CD4-positive, alpha-beta T cell treated with Interferon alpha-2 for 1 hour (primary cell): ENCODE measurements around the gene ZNF672.
"Not testable (repeated sequence)": the region's sequence is repeated elsewhere in the genome, so short reads cannot be mapped to it uniquely, and the experiment has no call there.

Experiments
- DNase-seq, 2 donors: peaks; one replicate each; pipeline ENCODE4 v3.0.0-alpha.2; 2020 to 2022

The ZNF672 gene

GRCh38 chr1:248857201-248857600, 19.2 kb downstream of the ZNF672 start:
- no peak for DNase-seq

DNA sequence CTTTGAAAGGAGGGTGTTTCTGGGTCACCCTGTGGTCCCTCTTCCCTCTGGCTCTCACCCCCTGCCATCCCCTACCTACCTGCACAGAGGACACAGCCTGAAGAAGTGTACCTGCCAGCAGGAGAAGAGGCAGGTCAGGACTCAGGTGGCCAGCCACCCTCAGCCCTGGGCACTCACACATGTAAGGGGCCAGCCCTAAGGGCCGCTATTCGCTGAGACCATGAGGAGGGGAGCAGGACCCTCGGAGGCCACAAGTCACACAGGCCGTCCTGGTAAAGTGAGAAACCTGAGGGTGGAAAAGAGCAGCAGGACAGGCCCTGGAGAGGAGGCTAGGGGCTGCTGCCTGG, 19.7 kb downstream of the ZNF672 start:
- no peak for DNase-seq

DNA sequence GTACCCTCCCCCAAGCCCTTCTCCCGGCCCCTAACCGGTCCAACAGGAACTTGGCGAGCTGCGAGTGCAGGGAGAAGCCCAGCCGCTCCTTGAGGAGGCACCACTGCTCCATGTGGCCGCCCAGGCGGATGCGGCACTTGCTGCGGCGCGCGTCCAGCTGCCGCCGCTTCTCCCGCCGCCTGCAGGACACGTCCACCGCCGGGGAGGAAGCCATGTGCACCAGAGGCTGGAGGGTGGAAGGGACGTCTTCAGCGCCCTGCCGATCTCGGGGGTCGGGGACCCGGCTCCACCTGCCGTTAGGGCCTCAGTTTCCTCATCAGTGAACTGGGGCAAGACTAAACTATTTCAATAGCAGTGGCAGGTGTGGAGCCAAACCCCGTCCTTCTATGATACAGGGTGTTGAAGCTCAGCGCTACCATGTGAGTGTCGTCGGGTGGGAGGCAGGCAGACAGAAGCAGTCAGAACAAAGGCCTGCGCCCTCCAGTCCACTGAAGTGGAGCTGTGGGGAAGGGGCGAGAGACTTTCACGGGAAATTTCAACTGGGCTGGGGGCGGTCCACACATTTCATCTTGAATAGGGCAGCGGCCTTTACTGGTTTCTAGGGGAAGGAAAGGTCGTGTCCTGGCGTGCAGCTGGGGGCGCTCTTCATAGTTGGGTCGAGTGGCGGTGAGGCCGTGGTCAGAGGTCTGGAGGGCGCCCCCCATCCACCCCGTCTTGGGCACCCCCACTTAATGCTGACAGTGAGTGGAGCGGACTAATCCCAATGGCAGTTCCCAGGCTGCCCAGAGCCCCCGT, 20.3 kb downstream of the ZNF672 start:
- DNase-seq, result peak; percentile 28 to 30

DNA sequence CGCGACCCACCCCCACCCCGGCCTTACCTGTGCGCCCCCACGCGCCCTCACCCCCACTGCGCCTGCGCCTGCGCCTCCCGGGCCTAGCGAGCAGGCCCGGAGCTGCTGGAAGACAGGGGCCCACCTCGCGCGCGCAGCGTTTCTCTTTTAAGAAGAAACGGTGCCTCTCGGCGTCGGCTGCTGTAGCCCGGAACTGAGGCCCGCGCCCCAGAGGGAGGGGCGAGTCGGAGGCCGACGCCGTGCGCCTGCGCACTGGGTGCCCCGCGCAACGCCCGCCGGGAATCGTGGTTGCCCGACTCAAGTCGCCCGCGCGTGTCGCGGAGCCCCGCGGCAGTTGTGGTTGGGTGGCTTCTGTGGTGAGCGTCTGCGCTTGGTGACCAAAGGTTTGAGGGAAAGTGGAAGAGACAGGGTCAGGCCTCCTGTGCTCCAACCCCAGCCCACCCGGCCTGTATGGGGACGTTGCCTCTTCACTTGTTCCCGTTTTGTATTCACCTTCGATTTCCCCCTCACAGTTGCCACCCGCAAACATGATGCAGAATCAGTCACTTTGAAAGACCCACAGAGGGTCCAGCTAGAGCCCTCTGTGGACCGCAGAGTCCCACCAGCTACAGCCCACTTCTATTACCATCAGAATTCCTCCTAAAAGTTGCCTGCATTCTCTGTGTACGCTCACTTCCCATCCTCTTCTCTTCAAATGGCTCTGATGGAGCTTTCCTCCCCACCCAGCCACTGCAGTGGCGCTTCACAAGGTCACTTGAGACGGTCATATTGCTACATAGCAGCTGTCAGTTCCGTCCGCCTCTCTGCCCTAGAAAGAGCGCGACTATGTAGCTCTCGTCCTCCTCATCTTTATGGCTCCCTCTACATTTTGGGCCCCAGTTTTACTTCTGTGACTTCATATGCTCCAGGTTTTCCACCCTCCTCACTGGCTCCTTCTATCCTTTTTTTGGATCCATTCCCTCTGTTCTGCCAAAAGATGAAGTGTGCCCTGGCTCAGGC, 21.2 kb downstream of the ZNF672 start, which contains the start of gene ZNF692:
TSS of gene ZNF692 (minus strand) at position 195 of the 999 bp plus-strand sequence. CDS start 776 bp downstream, outside the sequence.
- DNase-seq, result peak; percentile 98

- no peak for DNase-seq
Observed at GRCh38 chr1:248860007-248860406, 22.0 kb downstream of the ZNF672 start.

DNA sequence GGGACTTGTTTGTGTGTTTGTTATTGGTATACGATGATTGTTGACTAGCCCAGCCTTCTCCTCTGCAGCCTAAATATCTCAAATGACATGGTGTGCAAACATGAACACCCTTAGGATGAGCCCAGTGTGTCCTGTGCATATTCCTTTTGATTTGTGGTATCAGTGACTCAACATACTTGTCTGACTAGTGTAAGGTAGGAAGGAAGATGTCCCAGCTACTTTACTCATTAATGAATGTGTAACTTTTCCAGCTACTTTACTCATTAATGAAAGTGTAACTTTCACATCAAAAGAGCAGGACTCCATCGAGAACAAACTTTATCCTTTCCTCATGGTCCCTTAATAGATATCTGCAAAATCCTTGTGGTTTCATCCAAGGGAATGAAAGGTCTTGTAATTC, 23.6 kb downstream of the ZNF672 start:
- DNase-seq, result no peak

DNA sequence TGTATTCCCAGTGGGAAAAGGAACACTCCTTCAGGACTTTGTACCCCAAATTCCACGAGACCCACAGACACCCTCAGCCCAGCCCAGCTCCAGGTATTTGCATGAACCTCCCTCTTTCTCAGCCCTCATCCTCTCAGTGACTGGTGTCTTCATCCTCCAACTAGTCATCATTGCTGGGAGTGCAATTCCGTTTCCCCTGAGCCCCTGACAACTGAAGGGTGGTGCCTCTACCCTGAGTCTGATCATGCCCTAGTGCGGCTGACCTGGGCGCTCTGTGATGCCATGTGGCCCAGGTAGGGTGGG, 24.6 kb downstream of the ZNF672 start:
- DNase-seq, result no peak

- peak; percentile 76 to 84 for DNase-seq
Observed at GRCh38 chr1:248862998-248863881, 25.2 kb downstream of the ZNF672 start.

- no peak for DNase-seq
Observed at GRCh38 chr1:248871837-248872401, 33.9 kb downstream of the ZNF672 start.

DNA sequence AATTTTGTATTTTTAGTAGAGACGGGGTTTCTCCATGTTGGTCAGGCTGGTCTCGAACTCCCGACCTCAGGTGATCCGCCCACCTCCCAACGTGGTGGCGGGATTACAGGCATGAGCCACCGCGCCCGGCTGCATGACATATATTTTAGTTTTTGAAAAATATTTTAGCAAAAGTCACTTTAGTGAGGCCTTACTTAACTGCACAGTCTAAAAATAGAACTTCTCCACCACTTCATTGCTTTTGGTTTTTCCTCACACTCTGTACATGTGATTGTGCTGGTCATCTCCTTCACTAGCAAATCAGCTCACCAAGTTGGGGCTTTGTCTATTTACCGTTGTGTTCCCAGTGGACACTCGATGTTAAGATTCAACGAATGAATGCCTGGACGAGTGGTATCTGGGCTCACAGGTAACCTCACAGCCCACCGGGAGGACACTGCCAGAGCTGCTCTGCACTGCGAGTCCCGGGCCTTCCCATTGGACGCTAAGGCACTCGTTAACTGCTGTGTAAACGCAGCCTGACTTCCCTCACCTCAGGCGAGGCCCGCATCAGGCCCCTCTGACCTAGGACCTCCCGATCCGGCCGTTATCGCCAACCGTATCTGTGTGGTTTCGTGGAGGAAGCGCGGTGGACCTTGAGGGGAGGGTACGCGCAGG, 34.9 kb downstream of the ZNF672 start:
- peak; percentile 29 to 54 for DNase-seq

DNA sequence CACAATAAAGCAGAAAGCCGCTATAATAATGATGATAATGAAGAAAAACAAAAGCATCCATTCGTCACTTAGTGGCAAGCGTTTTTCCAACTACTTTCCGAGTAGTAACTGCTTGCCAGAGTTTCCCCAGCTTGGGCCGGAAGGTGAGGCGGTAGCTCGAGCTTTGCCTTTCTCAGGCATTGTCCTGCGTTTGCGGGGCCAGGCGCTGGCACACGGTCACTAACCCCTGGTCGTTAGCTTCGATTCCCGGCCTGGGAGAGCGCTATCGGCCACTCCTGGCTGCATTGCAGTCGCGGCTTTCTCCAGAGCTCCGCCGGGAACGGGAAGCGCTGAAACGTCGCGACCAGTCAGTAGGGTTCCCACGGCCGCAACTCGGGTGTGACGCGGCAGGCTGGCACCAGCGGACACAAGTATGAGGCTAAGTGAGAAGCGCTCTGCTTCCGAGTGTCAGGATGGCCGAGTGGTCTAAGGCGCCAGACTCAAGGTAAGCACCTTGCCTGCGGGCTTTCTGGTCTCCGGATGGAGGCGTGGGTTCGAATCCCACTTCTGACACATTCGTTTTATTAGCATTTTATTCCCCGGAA, 35.5 kb downstream of the ZNF672 start:
- peak; percentile 94 for DNase-seq

DNA sequence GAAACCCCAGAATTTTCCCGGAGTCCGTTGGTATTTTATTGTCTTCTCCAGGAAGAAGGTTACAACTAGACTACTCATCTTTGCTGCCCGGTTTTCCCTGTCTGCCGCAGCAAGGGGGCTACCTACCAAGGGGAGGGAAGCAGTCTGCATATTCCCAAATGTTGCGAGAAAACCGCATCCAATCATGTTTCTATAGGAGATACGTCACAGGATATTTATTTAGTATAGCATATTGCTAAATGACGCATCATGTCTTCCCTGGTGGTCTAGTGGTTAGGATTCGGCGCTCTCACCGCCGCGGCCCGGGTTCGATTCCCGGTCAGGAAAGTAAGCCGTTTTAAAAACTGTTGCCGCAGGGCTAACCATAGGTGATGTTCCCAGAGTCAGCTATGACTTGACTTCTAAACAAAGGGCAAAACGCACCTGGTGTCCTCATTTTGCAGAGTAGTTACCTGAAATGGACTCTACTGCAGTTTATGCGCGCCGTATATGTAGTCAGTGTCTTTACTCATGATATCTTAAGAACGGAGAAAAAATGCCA, 36.0 kb downstream of the ZNF672 start:
- peak; percentile 85 to 92 for DNase-seq

- no peak for DNase-seq
Observed at GRCh38 chr1:248881261-248881660, 43.2 kb downstream of the ZNF672 start.

DNA sequence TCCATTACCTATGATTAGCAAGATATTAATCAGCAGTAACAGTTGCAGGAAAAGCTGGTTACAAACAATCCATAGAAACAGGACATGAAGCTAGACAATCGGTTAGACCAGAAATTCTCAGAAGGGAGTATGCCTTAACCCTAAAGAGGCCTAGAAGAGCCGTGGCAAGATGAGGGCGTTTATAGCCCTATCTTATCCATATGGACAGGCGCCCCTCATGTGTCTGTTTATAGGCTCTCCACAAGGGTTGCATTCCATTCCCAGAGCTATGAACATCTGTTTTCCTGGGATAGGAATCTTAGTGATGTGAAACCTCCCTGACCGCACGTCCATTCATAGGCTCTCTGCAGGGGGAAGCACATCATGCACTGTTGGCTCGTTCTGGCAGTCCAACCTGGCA, 44.4 kb downstream of the ZNF672 start:
- DNase-seq, result not testable (repeated sequence)

DNA sequence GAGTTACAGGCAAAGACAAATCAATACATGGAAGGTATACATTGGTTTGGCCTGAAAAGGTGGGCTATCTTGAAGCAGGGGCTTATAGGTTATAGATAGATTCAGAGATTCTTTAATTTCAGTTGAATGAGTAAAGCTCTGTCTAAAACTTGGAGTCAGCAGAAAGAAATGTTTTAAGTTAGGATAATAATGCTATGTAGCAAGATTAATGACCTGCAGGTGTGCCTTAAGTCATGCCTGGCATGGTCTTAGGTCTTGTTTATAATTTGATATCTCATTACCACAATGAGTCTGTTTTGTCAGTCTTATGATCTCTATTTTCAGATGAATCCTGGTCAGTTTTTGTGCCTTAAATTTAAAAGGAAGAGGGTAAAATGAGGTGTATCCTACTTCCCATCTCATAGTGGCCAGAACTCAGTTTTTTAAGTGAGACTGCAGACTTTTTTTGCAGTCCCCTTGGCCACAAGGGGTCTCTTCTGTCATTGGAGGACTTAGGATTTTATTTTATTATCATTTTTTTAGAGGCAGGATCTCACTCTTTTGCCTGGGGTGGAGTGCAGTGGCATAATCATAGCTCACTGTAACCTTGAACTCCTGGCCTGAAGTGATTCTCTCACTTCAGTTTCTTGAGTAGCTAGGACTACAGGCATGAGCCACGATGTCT, 46.7 kb downstream of the ZNF672 start:
- DNase-seq, result no peak

GRCh38 chr1:248885646-248886045, 47.6 kb downstream of the ZNF672 start:
- DNase-seq, result no peak

- no peak for DNase-seq
Observed at GRCh38 chr1:248886237-248886895, 48.3 kb downstream of the ZNF672 start.

DNA sequence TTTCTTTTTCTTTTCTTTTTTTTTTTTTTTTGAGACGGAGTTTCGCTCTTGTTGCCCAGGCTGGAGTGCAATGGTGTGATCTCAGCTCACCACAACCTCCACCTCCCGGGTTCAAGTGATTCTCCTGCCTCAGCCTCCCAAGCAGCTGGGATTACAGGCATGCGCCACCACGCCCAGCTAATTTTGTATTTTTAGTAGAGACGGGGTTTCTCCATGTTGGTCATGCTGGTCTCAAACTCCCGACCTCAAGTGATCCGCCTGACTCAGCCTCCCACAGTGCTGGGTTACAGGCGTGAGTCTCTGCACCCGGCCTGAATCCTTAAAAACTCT, 51.9 kb downstream of the ZNF672 start:
- not testable (repeated sequence) for DNase-seq

GRCh38 chr1:248890549-248891498, 52.8 kb downstream of the ZNF672 start:
- no peak for DNase-seq
